SKM-1 (cell line): Measurements from ENCODE around the gene BACH2.

ENCODE experiments used
- DNase-seq: peaks from one replicate; lab custom pipeline; 2025; ENCODE audit not compliant: unreplicated experiment; lab: John Stamatoyannopoulos, UW

BACH2 gene

GRCh38 chr6:90241229-90241880, 55.3 kb downstream of the BACH2 start:
- DNase-seq = no peak

- DNase-seq = no peak
Measured at GRCh38 chr6:90238496-90239266, 58.0 kb downstream of the BACH2 start.

- no peak for DNase-seq
Measured at GRCh38 chr6:90237350-90237990, 59.2 kb downstream of the BACH2 start.

GRCh38 chr6:90233994-90234393, 62.6 kb downstream of the BACH2 start:
- DNase-seq = no peak

GRCh38 chr6:90233213-90233612, 63.4 kb downstream of the BACH2 start:
- DNase-seq = no peak

GRCh38 chr6:90231798-90232197, 64.8 kb downstream of the BACH2 start:
- no peak for DNase-seq

- DNase-seq = no peak
Measured at GRCh38 chr6:90231308-90231707, 65.3 kb downstream of the BACH2 start.

- DNase-seq = no peak
Measured at GRCh38 chr6:90230548-90231215, 66.0 kb downstream of the BACH2 start.

GRCh38 chr6:90229331-90230010, 67.2 kb downstream of the BACH2 start:
- DNase-seq = no peak

- DNase-seq = no peak
Measured at GRCh38 chr6:90227673-90228072, 69.0 kb downstream of the BACH2 start.

GRCh38 chr6:90227213-90227612, 69.4 kb downstream of the BACH2 start:
- no peak for DNase-seq

- no peak for DNase-seq
Measured at GRCh38 chr6:90226257-90226656, 70.4 kb downstream of the BACH2 start.

- DNase-seq = no peak
Measured at GRCh38 chr6:90224196-90224595, 72.4 kb downstream of the BACH2 start.

GRCh38 chr6:90222724-90223198, 73.9 kb downstream of the BACH2 start:
- no peak for DNase-seq

- DNase-seq = no peak
Measured at GRCh38 chr6:90222008-90222407, 74.6 kb downstream of the BACH2 start.

- no peak for DNase-seq
Measured at GRCh38 chr6:90221403-90221802, 75.2 kb downstream of the BACH2 start.

- no peak for DNase-seq
Measured at GRCh38 chr6:90220273-90220672, 76.4 kb downstream of the BACH2 start.

- DNase-seq = no peak
Measured at GRCh38 chr6:90219209-90219985, 77.2 kb downstream of the BACH2 start.

- DNase-seq = no peak
Measured at GRCh38 chr6:90218959-90219208, 77.8 kb downstream of the BACH2 start.

- no peak for DNase-seq
Measured at GRCh38 chr6:90217506-90218127, 79.0 kb downstream of the BACH2 start.
